GM12891 (cell line): ENCODE results near the gene ATG16L2.

Experiments used
- POLR2A ChIP-seq: IDR thresholded peaks from 2 replicates; pipeline ENCODE4 v1.6.1; 2011; ENCODE audit warnings: low read depth, low read length, control low read depth
- POLR2AphosphoS5 ChIP-seq: IDR thresholded peaks from 2 replicates; pipeline ENCODE4 v1.6.1; 2011; ENCODE audit warnings: low read depth, low read length, control low read depth

DNA sequence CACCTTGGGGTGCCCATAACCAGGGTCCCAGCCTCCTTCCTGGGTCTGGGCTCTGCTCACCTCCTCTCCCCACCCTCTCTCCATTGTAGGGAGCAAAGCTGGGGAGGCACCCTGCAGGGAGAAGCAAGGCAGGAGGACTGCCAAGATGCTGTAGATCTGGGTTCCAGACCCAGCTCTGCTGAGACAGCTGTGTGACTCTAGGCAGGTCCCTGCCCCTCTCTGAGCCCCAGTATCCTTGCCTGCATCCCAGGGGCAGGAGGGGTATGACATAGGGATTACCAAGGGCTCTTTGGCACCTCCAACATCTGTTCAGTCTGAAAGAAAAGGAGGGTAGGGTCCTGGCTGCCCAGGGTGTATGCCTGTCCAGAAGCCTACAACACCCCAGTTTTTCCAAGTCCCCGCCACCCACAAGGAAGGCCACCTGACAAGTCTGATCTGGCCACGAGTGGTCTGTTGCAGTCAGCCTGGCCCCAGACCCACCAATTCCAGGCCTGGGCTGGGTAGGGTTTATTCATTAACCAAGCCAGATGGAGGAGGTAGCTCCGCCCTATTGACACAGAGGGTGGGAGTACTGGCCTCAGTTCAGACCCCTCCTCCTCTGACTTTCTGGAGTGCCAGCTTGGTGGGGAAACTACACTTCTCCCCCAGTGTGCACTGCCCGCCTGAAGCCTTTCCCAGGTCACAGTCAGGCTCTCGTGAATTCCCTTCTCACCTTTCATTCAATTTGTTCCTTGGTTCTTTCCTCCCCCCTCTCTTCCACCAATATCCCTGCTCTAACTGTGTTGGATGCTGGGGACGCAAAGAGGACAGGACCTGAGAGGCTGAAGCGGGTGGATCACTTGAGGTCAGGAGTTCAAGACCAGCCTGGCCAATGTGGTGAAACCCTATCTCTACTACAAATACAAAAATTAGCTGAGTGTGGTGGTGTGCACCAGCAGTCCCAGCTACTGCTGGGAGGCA is 35.4 kb upstream of the ATG16L2 start:
- TF ChIP-seq POLR2AphosphoS5 (no peak), POLR2A (no peak)
